Ovary (tissue), 3 donors: ENCODE measurements around the gene MNAT1.

Experiments
- EP300 ChIP-seq: sonication (generic); formaldehyde crosslinking; IDR thresholded peaks from one replicate; pipeline ENCODE4 v1.6.1; 2017; ENCODE audit warnings: antibody characterized with exemption
- TF ChIP-seq, protein P1 (sequence below), 3 donors: fragments of 450-650 bp in 2 of 3; fragments of 200-600 bp in 1 of 3; IDR thresholded peaks; one replicate each; pipeline versions ENCODE4 v1.5.1 to v1.8.0; 2016 to 2022; ENCODE audit warnings: antibody characterized with exemption in 3 of 3, mild to moderate bottlenecking in 1 of 3
- donor health status: DM: no; HTN: no; CAD: no.

DNA sequence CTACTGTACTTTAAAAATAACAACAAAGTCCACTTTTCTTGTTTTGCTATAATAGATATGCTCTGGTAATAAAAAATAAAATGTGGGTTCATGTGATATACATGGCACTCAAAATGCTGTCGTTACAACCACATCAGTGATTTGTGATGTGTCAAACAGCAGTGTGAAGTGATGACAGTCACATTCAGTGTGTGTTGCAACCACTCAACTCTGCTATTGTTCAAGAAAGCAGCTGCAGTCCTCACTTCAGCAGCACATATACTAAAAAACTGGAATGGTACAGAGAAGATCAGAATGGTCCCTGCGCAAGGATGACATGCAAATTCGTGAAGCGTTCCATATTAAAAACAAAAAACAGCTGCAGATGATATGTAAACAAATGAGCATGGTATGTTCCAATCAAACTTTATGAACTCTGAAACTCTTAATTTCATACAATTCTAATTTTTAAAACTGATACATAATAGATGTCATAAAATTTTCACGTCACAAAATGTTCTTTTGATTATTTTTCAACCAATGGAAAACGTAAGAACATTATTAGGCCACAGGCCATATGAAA is 239.6 kb downstream of the MNAT1 start:
- TF ChIP-seq EP300: no peak
- TF ChIP-seq, protein P1, sequence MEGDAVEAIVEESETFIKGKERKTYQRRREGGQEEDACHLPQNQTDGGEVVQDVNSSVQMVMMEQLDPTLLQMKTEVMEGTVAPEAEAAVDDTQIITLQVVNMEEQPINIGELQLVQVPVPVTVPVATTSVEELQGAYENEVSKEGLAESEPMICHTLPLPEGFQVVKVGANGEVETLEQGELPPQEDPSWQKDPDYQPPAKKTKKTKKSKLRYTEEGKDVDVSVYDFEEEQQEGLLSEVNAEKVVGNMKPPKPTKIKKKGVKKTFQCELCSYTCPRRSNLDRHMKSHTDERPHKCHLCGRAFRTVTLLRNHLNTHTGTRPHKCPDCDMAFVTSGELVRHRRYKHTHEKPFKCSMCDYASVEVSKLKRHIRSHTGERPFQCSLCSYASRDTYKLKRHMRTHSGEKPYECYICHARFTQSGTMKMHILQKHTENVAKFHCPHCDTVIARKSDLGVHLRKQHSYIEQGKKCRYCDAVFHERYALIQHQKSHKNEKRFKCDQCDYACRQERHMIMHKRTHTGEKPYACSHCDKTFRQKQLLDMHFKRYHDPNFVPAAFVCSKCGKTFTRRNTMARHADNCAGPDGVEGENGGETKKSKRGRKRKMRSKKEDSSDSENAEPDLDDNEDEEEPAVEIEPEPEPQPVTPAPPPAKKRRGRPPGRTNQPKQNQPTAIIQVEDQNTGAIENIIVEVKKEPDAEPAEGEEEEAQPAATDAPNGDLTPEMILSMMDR (IDR thresholded peaks at IDR 0.05): no peak
